B cell (primary cell): Measurements from ENCODE around the gene HOPX. TPM values are rescaled to one million over a fixed set of nuclear protein-coding genes. Genes with fewer than 3 reads are reported as not detected.

Source experiments
- ATAC-seq: fragments of 200-7000 bp; cut with Tn5 transposase; one replicate; pipeline ENCODE4 v1.10.0; 2021; ENCODE audit warnings: low read depth, mild to moderate bottlenecking, moderate number of reproducible peaks, moderate library complexity
- CTCF ChIA-PET: fragments of 350-600 bp; sonication (Branson Sonifier 250); formaldehyde crosslinking; loops from one replicate; lab custom pipeline; 2021; ENCODE audit warnings: antibody characterized with exemption, inconsistent platforms; lab: Charles Lee
- POLR2A ChIA-PET: fragments of 350-600 bp; sonication (Branson Sonifier 250); formaldehyde crosslinking; loops from one replicate; lab custom pipeline; 2021; ENCODE audit warnings: antibody characterized with exemption; lab: Charles Lee
- DNase-seq: peaks from one replicate; pipeline ENCODE4 v3.0.0; 2013
- H2AFZ ChIP-seq: 2 replicates; pipeline ENCODE4 v1.6.1; 2012; ENCODE audit warnings: mild to moderate bottlenecking, low read depth, low read length; ENCODE audit not compliant: insufficient read depth, poor library complexity, severe bottlenecking
- H3K27ac ChIP-seq, 2 donors: 1 replicate in 1 of 2; 2 replicates in 1 of 2; pipeline ENCODE4 v1.5.1; 2012 to 2013; ENCODE audit warnings: low read length in 2 of 2, mild to moderate bottlenecking in 2 of 2, moderate library complexity in 1 of 2
- H3K27me3 ChIP-seq, 4 experiments: fragments of 200-600 bp in 1 of 4; sonication (generic) in 1 of 4; replicated peaks in 1 of 4; 1 replicate in 2 of 4; 2 replicates in 2 of 4; pipeline versions ENCODE4 v1.6.1 to v1.7.0; 2013 to 2016; ENCODE audit warnings: low read length in 3 of 4, mild to moderate bottlenecking in 2 of 4, mixed read lengths in 1 of 4, moderate library complexity in 1 of 4; ENCODE audit not compliant: insufficient read depth in 4 of 4, control insufficient read depth in 3 of 4; ENCODE audit errors: control extremely low read depth in 1 of 4
- H3K36me3 ChIP-seq, 2 experiments: replicated peaks in 1 of 2; 1 replicate in 1 of 2; 2 replicates in 1 of 2; pipeline versions ENCODE4 v1.6.1 to v1.7.1; 2013; ENCODE audit warnings: low read length in 1 of 2; ENCODE audit not compliant: insufficient read depth in 2 of 2, control insufficient read depth in 1 of 2; ENCODE audit errors: control extremely low read depth in 1 of 2, extremely low read depth in 1 of 2
- H3K4me1 ChIP-seq, 2 donors: fragments of 200-600 bp in 1 of 2; sonication (generic) in 1 of 2; 1 replicate in 1 of 2; 2 replicates in 1 of 2; pipeline versions ENCODE4 v1.5.1 to v1.6.1; 2013 to 2017; ENCODE audit warnings: low read length in 2 of 2; ENCODE audit not compliant: control insufficient read depth in 2 of 2, insufficient read depth in 2 of 2
- H3K4me2 ChIP-seq: replicated peaks from 2 replicates; pipeline ENCODE3; 2012; ENCODE audit warnings: mild to moderate bottlenecking, low read depth, low read length; ENCODE audit not compliant: poor library complexity, severe bottlenecking
- H3K4me3 ChIP-seq, 5 experiments: fragments of 200-600 bp in 1 of 5; sonication (generic) in 1 of 5; 1 replicate in 3 of 5; 2 replicates in 2 of 5; pipeline versions ENCODE4 v1.5.1 to v1.7.0; 2011 to 2016; ENCODE audit warnings: low read length in 4 of 5, mild to moderate bottlenecking in 4 of 5, low read depth in 2 of 5, control low read depth in 1 of 5, moderate library complexity in 1 of 5; ENCODE audit not compliant: insufficient read depth in 1 of 5; ENCODE audit errors: control extremely low read depth in 1 of 5, extremely low read depth in 1 of 5
- H3K79me2 ChIP-seq: fragments of 200-600 bp; sonication (generic); one replicate; pipeline ENCODE4 v1.6.0; 2016; ENCODE audit warnings: low read length; ENCODE audit not compliant: control insufficient read depth, insufficient read depth
- H3K9ac ChIP-seq: fragments of 200-600 bp; sonication (generic); 2 replicates; pipeline ENCODE4 v1.6.1; 2017; ENCODE audit warnings: mild to moderate bottlenecking, low read length, moderate library complexity
- H3K9me3 ChIP-seq, 3 donors: one replicate each; pipeline versions ENCODE4 v1.6.1 to v1.7.1; 2013; ENCODE audit warnings: low read length in 2 of 3; ENCODE audit not compliant: control insufficient read depth in 2 of 3, insufficient read depth in 1 of 3; ENCODE audit errors: control extremely low read depth in 1 of 3
- H4K20me1 ChIP-seq: 2 replicates; pipeline ENCODE4 v1.6.0; 2012; ENCODE audit warnings: mild to moderate bottlenecking, low read length; ENCODE audit not compliant: insufficient read depth, control insufficient read depth, poor library complexity, severe bottlenecking
- H3K27ac Mint-ChIP-seq: one replicate; pipeline ENCODE4 v1.8.0; 2021; ENCODE audit warnings: mixed read lengths
- H3K27me3 Mint-ChIP-seq: one replicate; pipeline ENCODE4 v1.8.0; 2021; ENCODE audit warnings: mixed read lengths
- H3K4me1 Mint-ChIP-seq: one replicate; pipeline ENCODE4 v1.8.0; 2021; ENCODE audit warnings: mixed read lengths
- H3K4me3 Mint-ChIP-seq: one replicate; pipeline ENCODE4 v1.8.0; 2021; ENCODE audit warnings: mixed read lengths
- H3K9me3 Mint-ChIP-seq: one replicate; pipeline ENCODE4 v1.8.0; 2022; ENCODE audit warnings: mixed read lengths; ENCODE audit not compliant: insufficient read depth
- EZH2 ChIP-seq: IDR thresholded peaks from 2 replicates; pipeline ENCODE4 v1.6.1; 2012; ENCODE audit warnings: borderline replicate concordance, low read depth, mild to moderate bottlenecking, moderate library complexity, low read length; ENCODE audit not compliant: insufficient read depth, poor library complexity, severe bottlenecking
- WGBS: methylation state at CpG from one replicate; pipeline ENCODE4 v1.1.5; 2013; ENCODE audit warnings: missing lambda C conversion rate; ENCODE audit not compliant: insufficient coverage; 5-methylcytosine and 5-hydroxymethylcytosine counted together
- intact Hi-C: fragments of 100-400 bp; cut with micrococcal nuclease; formaldehyde crosslinking; loops from one replicate; pipeline ENCODE4 v1.10.0; 2022
- polyA plus RNA-seq: library from polyadenylated mRNA; depleted of rRNA; stranded (reverse); fragments of >200 nt; gene quantifications from 2 replicates; pipeline ENCODE4 v1.2.3, GENCODE V29; 2012
- total RNA-seq, 2 donors: library from RNA; stranded (reverse); fragments of 120-200 nt in 1 of 2; gene quantifications; 1 replicate in 1 of 2; 2 replicates in 1 of 2; pipeline versions ENCODE4 v1.2.3 to v1.2.4, GENCODE V29; 2013 to 2022
- TF ChIP-seq, protein P1 (sequence below): fragments of 200-600 bp; IDR thresholded peaks from one replicate; pipeline ENCODE4 v1.8.0; 2022; ENCODE audit warnings: antibody characterized with exemption, mild to moderate bottlenecking

Gene HOPX
- total and polyA plus RNA-seq, 2 donors (not counting 1 experiment from before 2014, with no cell fraction given), result 7.4 to 29.2 TPM

DNA sequence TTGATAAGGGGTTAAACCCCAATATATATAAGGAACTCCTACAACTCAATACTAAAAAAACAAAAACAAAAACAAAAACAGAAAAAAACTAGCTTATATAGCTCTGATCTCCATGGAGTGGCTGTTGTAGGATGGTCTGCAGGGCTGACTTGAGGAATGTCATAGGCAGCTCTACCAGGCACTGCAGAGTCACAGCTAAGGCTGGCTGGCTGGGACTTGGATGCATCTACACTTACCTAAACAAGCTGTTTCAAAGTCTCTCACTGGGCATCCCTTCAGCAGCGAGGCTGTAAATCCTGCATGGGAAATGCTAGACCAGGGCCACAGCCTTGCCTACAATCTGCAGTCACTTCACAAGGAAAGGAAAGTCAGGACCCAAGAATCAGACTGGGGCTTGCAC lies 61.3 kb downstream of the HOPX start:
- H3K9ac ChIP-seq, result no peak overlapping the region
- no peaks in the 10 kb centered on the region for H3K27me3 ChIP-seq
- ChIA-PET POLR2A (no interaction called here), CTCF (interaction anchor here (0.8 to 1.1 kb wide), 2 partner anchors 30 to 217 kb away, joined by 3 read pairs; no protein-coding TSS in a partner anchor)
- no peak overlapping the region for H2AFZ ChIP-seq
- no peaks in the 10 kb centered on the region for H3K9me3 Mint-ChIP-seq
- DNase-seq (no peak), ATAC-seq (no peak)
- H3K4me3 ChIP-seq, result no peak overlapping the region
- H3K4me2 ChIP-seq, result no peak overlapping the region
- TF ChIP-seq EZH2, result no peak
- TF ChIP-seq, protein P1, sequence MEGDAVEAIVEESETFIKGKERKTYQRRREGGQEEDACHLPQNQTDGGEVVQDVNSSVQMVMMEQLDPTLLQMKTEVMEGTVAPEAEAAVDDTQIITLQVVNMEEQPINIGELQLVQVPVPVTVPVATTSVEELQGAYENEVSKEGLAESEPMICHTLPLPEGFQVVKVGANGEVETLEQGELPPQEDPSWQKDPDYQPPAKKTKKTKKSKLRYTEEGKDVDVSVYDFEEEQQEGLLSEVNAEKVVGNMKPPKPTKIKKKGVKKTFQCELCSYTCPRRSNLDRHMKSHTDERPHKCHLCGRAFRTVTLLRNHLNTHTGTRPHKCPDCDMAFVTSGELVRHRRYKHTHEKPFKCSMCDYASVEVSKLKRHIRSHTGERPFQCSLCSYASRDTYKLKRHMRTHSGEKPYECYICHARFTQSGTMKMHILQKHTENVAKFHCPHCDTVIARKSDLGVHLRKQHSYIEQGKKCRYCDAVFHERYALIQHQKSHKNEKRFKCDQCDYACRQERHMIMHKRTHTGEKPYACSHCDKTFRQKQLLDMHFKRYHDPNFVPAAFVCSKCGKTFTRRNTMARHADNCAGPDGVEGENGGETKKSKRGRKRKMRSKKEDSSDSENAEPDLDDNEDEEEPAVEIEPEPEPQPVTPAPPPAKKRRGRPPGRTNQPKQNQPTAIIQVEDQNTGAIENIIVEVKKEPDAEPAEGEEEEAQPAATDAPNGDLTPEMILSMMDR, result no peak
- H3K36me3 ChIP-seq, result no peaks in the 10 kb centered on the region
- peaks cover 3% of the 10 kb centered on the region for H3K4me1 Mint-ChIP-seq
- H4K20me1 ChIP-seq, result no peaks in the 10 kb centered on the region
- H3K79me2 ChIP-seq, result no peaks in the 10 kb centered on the region
- H3K4me1 ChIP-seq, result no peaks in the 10 kb centered on the region
- no peak overlapping the region for H3K27ac ChIP-seq
- 100% methylated on average over 1 of the region's 1 CpG for WGBS
- no peak overlapping the region for H3K27ac Mint-ChIP-seq
- no peaks in the 10 kb centered on the region for H3K27me3 Mint-ChIP-seq
- intact Hi-C loops, result no loop called here
- peaks cover 0 to 7% (median 5%) of the 10 kb centered on the region in 3 donors for H3K9me3 ChIP-seq
- no peak overlapping the region for H3K4me3 Mint-ChIP-seq

DNA sequence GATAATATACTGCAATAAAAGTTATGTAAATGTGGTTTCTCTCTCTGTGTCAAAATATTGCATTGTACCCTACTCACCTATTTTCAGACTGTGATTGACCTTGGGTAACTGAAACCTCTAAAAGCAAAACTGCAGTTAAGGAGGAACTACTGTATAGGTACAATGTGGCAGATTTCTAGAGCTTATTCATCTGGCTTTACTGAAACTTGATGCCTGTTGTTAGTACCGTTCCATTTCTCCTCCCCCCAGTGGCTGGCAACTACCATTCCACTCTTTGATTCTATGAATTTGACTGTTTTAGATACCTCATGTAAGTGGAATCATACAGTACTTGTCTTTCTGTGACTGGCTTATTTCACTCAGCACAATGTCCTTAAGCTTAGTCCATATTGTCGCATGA lies 61.9 kb downstream of the HOPX start:
- POLR2A ChIA-PET, result no interaction called here
- H3K4me3 Mint-ChIP-seq, result no peak overlapping the region

More for the DNA sequence above, 61.9 kb downstream of the HOPX start:
- Mint-ChIP-seq H3K4me1 (peaks cover 3% of the 10 kb centered on the region), H3K9me3 (no peaks in the 10 kb centered on the region), H3K27me3 (peaks cover under 1% of the 10 kb centered on the region), H3K27ac (no peak overlapping the region)
- Histone ChIP-seq H3K79me2 (no peaks in the 10 kb centered on the region), H3K4me1 (no peaks in the 10 kb centered on the region), H3K4me3 (no peak overlapping the region), H3K27ac (no peak overlapping the region), H3K27me3 (no peaks in the 10 kb centered on the region), H3K4me2 (no peak overlapping the region), H3K9ac (no peak overlapping the region), H4K20me1 (no peaks in the 10 kb centered on the region), H2AFZ (no peak overlapping the region), H3K36me3 (no peaks in the 10 kb centered on the region), H3K9me3 (peaks cover 0 to under 1% (median under 1%) of the 10 kb centered on the region in 3 donors)
- CTCF ChIA-PET, result interaction anchor here (0.8 to 1.1 kb wide), 2 partner anchors 31 to 217 kb away, joined by 3 read pairs; no protein-coding TSS in a partner anchor
- DNase-seq, result no peak
- WGBS, result no CpG with 5 or more reads among the region's 2 CpGs
- no peak for TF ChIP-seq EZH2
- TF ChIP-seq, protein P1, result no peak
- intact Hi-C loops, result no loop called here
- no peak for ATAC-seq
